ENCODE results near the gene SLC41A2. TPM values are rescaled to one million over a fixed set of nuclear protein-coding genes. Genes with fewer than 3 reads are reported as not detected.

Gene SLC41A2
- total RNA-seq, 1 experiment from 2014 or later, result 27.3 TPM

DNA sequence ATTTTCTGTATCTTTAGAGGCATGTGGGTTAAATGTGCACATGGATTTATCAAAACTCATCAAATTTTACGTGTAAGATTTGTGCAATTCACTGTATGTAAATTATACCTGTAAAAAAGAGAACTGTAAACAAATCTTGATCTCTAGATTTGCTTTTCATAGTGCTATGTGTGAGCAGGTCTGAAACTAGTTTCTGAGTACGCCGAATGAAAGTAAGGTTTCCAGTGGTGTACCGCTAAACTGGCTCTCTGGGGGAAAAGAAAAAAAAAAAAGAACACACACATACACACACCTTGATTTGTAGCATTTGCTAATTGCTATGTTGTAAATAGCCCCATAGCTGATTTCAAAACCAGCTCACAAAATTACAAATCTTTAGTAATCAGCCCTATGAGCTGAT is 8.6 kb upstream of the SLC41A2 start:
- H3K27me3 ChIP-seq (ENCODE audit: control insufficient read depth, insufficient read depth, low read length), result peaks cover 6% of the 10 kb centered on the region; the same call in 1 of the 2 replicates
- no peak for DNase-seq (ENCODE audit: low read depth, low spot score)
- no peak overlapping the region for H3K27ac ChIP-seq (ENCODE audit: low read length)
- H3K4me1 ChIP-seq (ENCODE audit: control insufficient read depth, insufficient read depth, low read length), result no peaks in the 10 kb centered on the region
- no TSS peak for BruUV-seq (replicated peaks)
- CTCF ChIA-PET, result no interaction called here
- POLR2A ChIA-PET, result no interaction called here
- in situ Hi-C loops (cut with HindIII; ENCODE audit: low pct_unique_long_range_greater_than_20kb, low sequenced_read_pairs) (no loop called here), intact Hi-C loops (cut with micrococcal nuclease; ENCODE audit: unreplicated experiment) (no loop called here)
- H3K36me3 ChIP-seq (ENCODE audit: control insufficient read depth, insufficient read depth, low read length), result no peaks in the 10 kb centered on the region
- H3K4me3 ChIP-seq (ENCODE audit: low read depth in 2 of 2, low read length in 2 of 2), result no peak overlapping the region
- H3K9me3 ChIP-seq (ENCODE audit: control insufficient read depth, insufficient read depth, low read depth, low read length), result no peaks in the 10 kb centered on the region
- no peak for ATAC-seq
- TF ChIP-seq POLR2AphosphoS5 (IDR thresholded peaks at IDR 0.05; ENCODE audit: low read depth, low read length), result no peak
- TF ChIP-seq, protein P1, sequence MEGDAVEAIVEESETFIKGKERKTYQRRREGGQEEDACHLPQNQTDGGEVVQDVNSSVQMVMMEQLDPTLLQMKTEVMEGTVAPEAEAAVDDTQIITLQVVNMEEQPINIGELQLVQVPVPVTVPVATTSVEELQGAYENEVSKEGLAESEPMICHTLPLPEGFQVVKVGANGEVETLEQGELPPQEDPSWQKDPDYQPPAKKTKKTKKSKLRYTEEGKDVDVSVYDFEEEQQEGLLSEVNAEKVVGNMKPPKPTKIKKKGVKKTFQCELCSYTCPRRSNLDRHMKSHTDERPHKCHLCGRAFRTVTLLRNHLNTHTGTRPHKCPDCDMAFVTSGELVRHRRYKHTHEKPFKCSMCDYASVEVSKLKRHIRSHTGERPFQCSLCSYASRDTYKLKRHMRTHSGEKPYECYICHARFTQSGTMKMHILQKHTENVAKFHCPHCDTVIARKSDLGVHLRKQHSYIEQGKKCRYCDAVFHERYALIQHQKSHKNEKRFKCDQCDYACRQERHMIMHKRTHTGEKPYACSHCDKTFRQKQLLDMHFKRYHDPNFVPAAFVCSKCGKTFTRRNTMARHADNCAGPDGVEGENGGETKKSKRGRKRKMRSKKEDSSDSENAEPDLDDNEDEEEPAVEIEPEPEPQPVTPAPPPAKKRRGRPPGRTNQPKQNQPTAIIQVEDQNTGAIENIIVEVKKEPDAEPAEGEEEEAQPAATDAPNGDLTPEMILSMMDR (IDR thresholded peaks at IDR 0.05), result no peak
- TF ChIP-seq TCF7L2 (IDR thresholded peaks at IDR 0.05; ENCODE audit: low read depth, low read length), result no peak
- TF ChIP-seq SIN3A (IDR thresholded peaks at IDR 0.05; ENCODE audit: borderline replicate concordance, insufficient read depth, low read depth, low read length), result no peak
- TF ChIP-seq, protein P2, sequence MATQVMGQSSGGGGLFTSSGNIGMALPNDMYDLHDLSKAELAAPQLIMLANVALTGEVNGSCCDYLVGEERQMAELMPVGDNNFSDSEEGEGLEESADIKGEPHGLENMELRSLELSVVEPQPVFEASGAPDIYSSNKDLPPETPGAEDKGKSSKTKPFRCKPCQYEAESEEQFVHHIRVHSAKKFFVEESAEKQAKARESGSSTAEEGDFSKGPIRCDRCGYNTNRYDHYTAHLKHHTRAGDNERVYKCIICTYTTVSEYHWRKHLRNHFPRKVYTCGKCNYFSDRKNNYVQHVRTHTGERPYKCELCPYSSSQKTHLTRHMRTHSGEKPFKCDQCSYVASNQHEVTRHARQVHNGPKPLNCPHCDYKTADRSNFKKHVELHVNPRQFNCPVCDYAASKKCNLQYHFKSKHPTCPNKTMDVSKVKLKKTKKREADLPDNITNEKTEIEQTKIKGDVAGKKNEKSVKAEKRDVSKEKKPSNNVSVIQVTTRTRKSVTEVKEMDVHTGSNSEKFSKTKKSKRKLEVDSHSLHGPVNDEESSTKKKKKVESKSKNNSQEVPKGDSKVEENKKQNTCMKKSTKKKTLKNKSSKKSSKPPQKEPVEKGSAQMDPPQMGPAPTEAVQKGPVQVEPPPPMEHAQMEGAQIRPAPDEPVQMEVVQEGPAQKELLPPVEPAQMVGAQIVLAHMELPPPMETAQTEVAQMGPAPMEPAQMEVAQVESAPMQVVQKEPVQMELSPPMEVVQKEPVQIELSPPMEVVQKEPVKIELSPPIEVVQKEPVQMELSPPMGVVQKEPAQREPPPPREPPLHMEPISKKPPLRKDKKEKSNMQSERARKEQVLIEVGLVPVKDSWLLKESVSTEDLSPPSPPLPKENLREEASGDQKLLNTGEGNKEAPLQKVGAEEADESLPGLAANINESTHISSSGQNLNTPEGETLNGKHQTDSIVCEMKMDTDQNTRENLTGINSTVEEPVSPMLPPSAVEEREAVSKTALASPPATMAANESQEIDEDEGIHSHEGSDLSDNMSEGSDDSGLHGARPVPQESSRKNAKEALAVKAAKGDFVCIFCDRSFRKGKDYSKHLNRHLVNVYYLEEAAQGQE (IDR thresholded peaks at IDR 0.05; ENCODE audit: insufficient read depth in 1 of 2, low read depth in 2 of 2, low read length in 1 of 2), result no peak

DNA sequence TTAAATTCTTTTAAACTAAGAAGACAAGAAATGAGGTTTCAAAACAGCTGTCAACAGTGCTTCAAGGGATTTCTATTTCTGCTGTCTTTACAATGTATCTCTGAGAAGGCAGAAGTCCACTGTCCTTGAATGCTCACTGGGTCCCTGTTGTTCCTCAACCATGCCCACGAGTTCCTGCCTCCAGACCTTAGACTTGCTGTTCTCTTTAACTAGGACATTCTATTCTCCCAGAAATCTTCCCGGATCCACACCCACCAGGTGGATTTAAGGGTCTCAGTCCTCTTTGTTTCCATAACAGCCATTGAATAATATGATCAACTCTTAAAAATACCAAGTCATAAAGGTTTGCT is 6.7 kb upstream of the SLC41A2 start:
- in situ Hi-C loops (cut with HindIII; ENCODE audit: low pct_unique_long_range_greater_than_20kb, low sequenced_read_pairs) (no loop called here), intact Hi-C loops (cut with micrococcal nuclease; ENCODE audit: unreplicated experiment) (no loop called here)
- ATAC-seq (no peak), DNase-seq (ENCODE audit: low read depth, low spot score) (no peak)
- Histone ChIP-seq H3K4me3 (ENCODE audit: low read depth in 2 of 2, low read length in 2 of 2) (no peak overlapping the region), H3K9me3 (ENCODE audit: control insufficient read depth, insufficient read depth, low read depth, low read length) (no peaks in the 10 kb centered on the region), H3K27me3 (ENCODE audit: control insufficient read depth, insufficient read depth, low read length) (peaks cover 6% of the 10 kb centered on the region; the same call in 1 of the 2 replicates), H3K4me1 (ENCODE audit: control insufficient read depth, insufficient read depth, low read length) (peaks cover 4% of the 10 kb centered on the region; the same call in 1 of the 2 replicates), H3K36me3 (ENCODE audit: control insufficient read depth, insufficient read depth, low read length) (no peaks in the 10 kb centered on the region), H3K27ac (ENCODE audit: low read length) (no peak overlapping the region)
- CTCF ChIA-PET, result no interaction called here
- BruUV-seq (replicated peaks), result no TSS peak
- POLR2A ChIA-PET, result no interaction called here
- TF ChIP-seq TCF7L2 (IDR thresholded peaks at IDR 0.05; ENCODE audit: low read depth, low read length) (no peak), POLR2AphosphoS5 (IDR thresholded peaks at IDR 0.05; ENCODE audit: low read depth, low read length) (no peak), SIN3A (IDR thresholded peaks at IDR 0.05; ENCODE audit: borderline replicate concordance, insufficient read depth, low read depth, low read length) (no peak)
- TF ChIP-seq, protein P2 (IDR thresholded peaks at IDR 0.05; ENCODE audit: insufficient read depth in 1 of 2, low read depth in 2 of 2, low read length in 1 of 2), result no peak
- TF ChIP-seq, protein P1 (IDR thresholded peaks at IDR 0.05), result no peak

Measured in Panc1 (cell line).